Cardiac muscle cell (in vitro differentiated cells and primary cell): ENCODE results near the gene SENP2. TPM values are rescaled to one million over a fixed set of nuclear protein-coding genes. Genes with fewer than 3 reads are reported as not detected.

Source experiments
- DNase-seq, 2 donors: peaks; one replicate each; pipeline versions ENCODE4 v3.0.0 to v3.0.0-alpha.2; 2010 to 2017; ENCODE audit warnings: low read depth in 1 of 2, low spot score in 1 of 2
- H3K27ac ChIP-seq: fragments of 200-600 bp; sonication (generic); 2 replicates; pipeline ENCODE4 v1.5.1; 2016
- H3K27me3 ChIP-seq: fragments of 200-600 bp; sonication (generic); 2 replicates; pipeline ENCODE4 v1.6.0; 2016; ENCODE audit warnings: control low read depth
- H3K36me3 ChIP-seq: fragments of 200-600 bp; sonication (generic); 2 replicates; pipeline ENCODE4 v1.5.1; 2016; ENCODE audit warnings: control low read depth
- H3K4me1 ChIP-seq: fragments of 200-600 bp; sonication (generic); 2 replicates; pipeline ENCODE4 v1.8.1; 2017; ENCODE audit warnings: low read depth, mild to moderate bottlenecking, mixed run types
- H3K4me3 ChIP-seq: fragments of 200-600 bp; sonication (generic); 2 replicates; pipeline ENCODE4 v1.5.1; 2016; ENCODE audit warnings: mild to moderate bottlenecking
- H3K9me3 ChIP-seq: fragments of 200-600 bp; sonication (generic); 2 replicates; pipeline ENCODE4 v1.5.1; 2017; ENCODE audit warnings: low read depth, mild to moderate bottlenecking, control low read depth
- CTCF ChIP-seq: IDR thresholded peaks from 2 replicates; pipeline ENCODE4 v1.5.1; 2012; ENCODE audit warnings: low read depth, mild to moderate bottlenecking, low read length
- polyA plus RNA-seq: library from polyadenylated mRNA; unstranded; fragments of >200 nt; fragmentation: Nextera tagmentation; extraction: Ambion mirVana; gene quantifications from 2 replicates; pipeline ENCODE4 v1.2.1, GENCODE V29; 2016
- total RNA-seq: library from RNA; depleted of rRNA; stranded (reverse); fragments of >200 nt; gene quantifications from 2 replicates; pipeline ENCODE4 v1.2.3, GENCODE V29; 2016

The SENP2 gene
- total and polyA plus RNA-seq, 2 experiments from 2014 or later, result 26.9 to 53.6 TPM

GRCh38 chr3:185585518-185585858 lies 607 bp upstream of the SENP2 start:
- Histone ChIP-seq H3K4me1 (peaks cover 4% of the 10 kb centered on the region), H3K27me3 (no peaks in the 10 kb centered on the region), H3K4me3 (peak overlapping the region; percentile 12), H3K27ac (peak overlapping the region; percentile 81), H3K36me3 (no peaks in the 10 kb centered on the region), H3K9me3 (no peaks in the 10 kb centered on the region)
- no peak for TF ChIP-seq CTCF
- no peak for DNase-seq

- peak overlapping the region; percentile 95 for H3K27ac ChIP-seq
- H3K4me3 ChIP-seq, result peak overlapping the region; percentile 64
- TF ChIP-seq CTCF, result no peak
- H3K27me3 ChIP-seq, result no peaks in the 10 kb centered on the region
- no peaks in the 10 kb centered on the region for H3K36me3 ChIP-seq
- H3K9me3 ChIP-seq, result no peaks in the 10 kb centered on the region
- H3K4me1 ChIP-seq, result peaks cover 4% of the 10 kb centered on the region
- DNase-seq, result no peak
These were observed 568 bp downstream of the SENP2 start for GRCh38 chr3:185586686-185587039.

- Histone ChIP-seq H3K27me3 (no peaks in the 10 kb centered on the region), H3K4me1 (no peaks in the 10 kb centered on the region), H3K4me3 (no peak overlapping the region), H3K9me3 (no peaks in the 10 kb centered on the region), H3K36me3 (peaks cover 11% of the 10 kb centered on the region), H3K27ac (no peak overlapping the region)
- no peak for TF ChIP-seq CTCF
- no peak for DNase-seq
These were observed 8.0 kb downstream of the SENP2 start for GRCh38 chr3:185594073-185594472.

- no peak for TF ChIP-seq CTCF
- Histone ChIP-seq H3K27me3 (no peaks in the 10 kb centered on the region), H3K4me1 (no peaks in the 10 kb centered on the region), H3K4me3 (no peak overlapping the region), H3K36me3 (peaks cover 13% of the 10 kb centered on the region), H3K9me3 (no peaks in the 10 kb centered on the region), H3K27ac (no peak overlapping the region)
- no peak for DNase-seq
These were observed 9.4 kb downstream of the SENP2 start for GRCh38 chr3:185595526-185595925.

- Histone ChIP-seq H3K36me3 (peaks cover 35% of the 10 kb centered on the region), H3K27me3 (no peaks in the 10 kb centered on the region), H3K9me3 (no peaks in the 10 kb centered on the region), H3K4me1 (no peaks in the 10 kb centered on the region), H3K27ac (no peak overlapping the region), H3K4me3 (no peak overlapping the region)
- no peak for DNase-seq
- no peak for TF ChIP-seq CTCF
These were observed 19.5 kb downstream of the SENP2 start for GRCh38 chr3:185605566-185605965.

- Histone ChIP-seq H3K9me3 (no peaks in the 10 kb centered on the region), H3K4me3 (no peak overlapping the region), H3K36me3 (peaks cover 39% of the 10 kb centered on the region), H3K27ac (no peak overlapping the region), H3K27me3 (no peaks in the 10 kb centered on the region), H3K4me1 (no peaks in the 10 kb centered on the region)
- TF ChIP-seq CTCF, result no peak
- DNase-seq, result no peak
These were observed 20.1 kb downstream of the SENP2 start for GRCh38 chr3:185606196-185606595.
